GM19438 (cell line): ENCODE data around the gene ZIM2.

Experiments used
- ATAC-seq: cut with Tn5 transposase; IDR thresholded peaks from one replicate; pipeline ENCODE4 v1.9.1; 2021; ENCODE audit warnings: low read depth; ENCODE audit not compliant: unreplicated experiment

Gene ZIM2

GRCh38 chr19:56811480-56811879 lies 29.0 kb downstream of the ZIM2 start:
- ATAC-seq, result no peak

GRCh38 chr19:56810260-56810659 lies 30.3 kb downstream of the ZIM2 start:
- no peak for ATAC-seq

GRCh38 chr19:56808717-56809392 lies 31.7 kb downstream of the ZIM2 start:
- ATAC-seq, result no peak

GRCh38 chr19:56806639-56807038 lies 33.9 kb downstream of the ZIM2 start:
- no peak for ATAC-seq

- no peak for ATAC-seq
Measured at GRCh38 chr19:56778351-56778750, 62.2 kb downstream of the ZIM2 start.

- ATAC-seq, result no peak
Measured at GRCh38 chr19:56769650-56770049, 70.9 kb downstream of the ZIM2 start.

GRCh38 chr19:56765137-56765536 lies 75.4 kb downstream of the ZIM2 start:
- ATAC-seq, result no peak

GRCh38 chr19:56764196-56764695 lies 76.3 kb downstream of the ZIM2 start:
- no peak for ATAC-seq

- no peak for ATAC-seq
Measured at GRCh38 chr19:56760842-56761241, 79.7 kb downstream of the ZIM2 start.

GRCh38 chr19:56759531-56759930 lies 81.0 kb downstream of the ZIM2 start:
- no peak for ATAC-seq

GRCh38 chr19:56751078-56751489 lies 89.4 kb downstream of the ZIM2 start:
- ATAC-seq, result no peak

GRCh38 chr19:56750658-56751057 lies 89.9 kb downstream of the ZIM2 start:
- no peak for ATAC-seq

- ATAC-seq, result no peak
Measured at GRCh38 chr19:56748378-56748777, 92.1 kb downstream of the ZIM2 start.

GRCh38 chr19:56746367-56746766 lies 94.2 kb downstream of the ZIM2 start:
- no peak for ATAC-seq

GRCh38 chr19:56740501-56740900 lies 100.0 kb downstream of the ZIM2 start:
- no peak for ATAC-seq

GRCh38 chr19:56736571-56736970 lies 104.0 kb downstream of the ZIM2 start:
- ATAC-seq, result no peak

GRCh38 chr19:56732976-56733375 lies 107.5 kb downstream of the ZIM2 start:
- no peak for ATAC-seq

- no peak for ATAC-seq
Measured at GRCh38 chr19:56727677-56728076, 112.8 kb downstream of the ZIM2 start.

GRCh38 chr19:56725829-56726424 lies 114.6 kb downstream of the ZIM2 start:
- ATAC-seq, result no peak
